Measurements from ENCODE around the gene LTK. TPM values are rescaled to one million over a fixed set of nuclear protein-coding genes. Genes with fewer than 3 reads are reported as not detected.

The LTK gene
- polyA plus RNA-seq, 6 donors from 2014 or later: 0.35 TPM; not detected in 5

DNA sequence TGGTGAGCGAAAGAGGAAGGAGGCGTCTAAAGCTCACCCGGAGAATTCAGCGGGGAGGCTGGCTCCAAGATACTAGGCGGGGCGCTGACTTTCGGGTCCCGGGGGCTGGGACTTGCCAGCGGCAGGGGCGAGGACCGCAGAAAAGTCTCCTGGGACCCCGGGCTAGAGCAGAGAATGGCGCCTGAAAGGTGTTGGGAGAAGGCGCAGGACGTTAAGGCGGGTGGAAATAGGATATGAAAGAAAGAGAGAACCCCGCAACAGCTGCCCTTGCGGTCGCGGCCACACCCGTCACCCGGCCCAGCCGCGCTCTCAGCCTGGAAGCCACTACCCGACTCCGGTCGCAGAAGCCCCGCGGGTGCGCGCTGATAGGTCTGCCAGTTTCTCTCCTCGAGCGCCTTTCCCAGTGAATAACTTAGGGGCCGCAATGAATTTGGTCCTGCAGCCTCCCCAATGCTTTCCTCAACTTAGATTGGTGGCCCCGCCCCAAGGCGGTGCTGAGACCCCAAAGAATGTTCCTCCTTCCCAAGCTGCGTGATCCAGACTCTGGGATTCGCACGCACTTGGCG lies 604 bp downstream of the LTK start:
- H3K36me3 Mint-ChIP-seq: peaks cover 0 to 5% of the 10 kb centered on the region in 2 donors

DNA sequence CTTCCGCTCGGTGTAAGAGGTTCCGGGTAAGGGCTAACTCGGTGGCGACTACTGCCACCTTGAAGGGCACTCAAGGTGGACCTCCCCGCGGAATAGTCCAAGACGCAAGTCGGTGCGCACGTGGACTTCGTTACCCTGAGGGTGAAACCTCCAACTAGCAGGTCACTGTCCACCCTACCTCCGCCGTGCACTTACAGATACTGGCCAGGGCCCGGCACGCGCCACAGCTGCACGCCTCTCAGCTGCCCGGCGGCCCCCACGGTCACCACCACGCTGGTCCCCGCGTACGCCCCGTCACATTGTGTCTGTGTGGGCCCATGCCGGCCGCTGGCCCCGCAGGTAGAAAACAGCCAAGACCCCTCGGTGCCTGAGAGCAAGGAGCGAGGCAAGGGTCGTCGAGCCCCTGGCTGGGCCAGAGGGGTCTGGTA lies 1.1 kb downstream of the LTK start:
- peaks cover 8 to 22% (median 16%) of the 10 kb centered on the region in 3 donors for H3K27me3 Mint-ChIP-seq
- H3K4me3 Mint-ChIP-seq: peak overlapping the region; percentile 89 to 94 (median 91)
- peaks cover 0 to 5% of the 10 kb centered on the region in 2 donors for H3K36me3 Mint-ChIP-seq
- DNase-seq: no peak
- H3K9me3 Mint-ChIP-seq: no peaks in the 10 kb centered on the region
- peak overlapping the region in 2 of 6 donors; percentile 41 to 83 for H3K27ac Mint-ChIP-seq
- H3K4me1 Mint-ChIP-seq: peaks cover 16 to 32% (median 27%) of the 10 kb centered on the region in 3 donors
- ATAC-seq (ENCODE audit: low read depth in 2 of 2): no peak

More for the DNA sequence above, 604 bp downstream of the LTK start:
- ATAC-seq (ENCODE audit: low read depth in 2 of 2) (peak; percentile 74 to 75), DNase-seq (peak; percentile 63)
- Mint-ChIP-seq H3K9me3 (no peaks in the 10 kb centered on the region), H3K27me3 (peaks cover 8 to 22% (median 16%) of the 10 kb centered on the region in 3 donors), H3K27ac (peak overlapping the region in 3 of 6 donors; percentile 11 to 83 (median 41)), H3K4me3 (peak overlapping the region; percentile 89 to 94 (median 91)), H3K4me1 (peaks cover 17 to 32% (median 27%) of the 10 kb centered on the region in 3 donors)

DNA sequence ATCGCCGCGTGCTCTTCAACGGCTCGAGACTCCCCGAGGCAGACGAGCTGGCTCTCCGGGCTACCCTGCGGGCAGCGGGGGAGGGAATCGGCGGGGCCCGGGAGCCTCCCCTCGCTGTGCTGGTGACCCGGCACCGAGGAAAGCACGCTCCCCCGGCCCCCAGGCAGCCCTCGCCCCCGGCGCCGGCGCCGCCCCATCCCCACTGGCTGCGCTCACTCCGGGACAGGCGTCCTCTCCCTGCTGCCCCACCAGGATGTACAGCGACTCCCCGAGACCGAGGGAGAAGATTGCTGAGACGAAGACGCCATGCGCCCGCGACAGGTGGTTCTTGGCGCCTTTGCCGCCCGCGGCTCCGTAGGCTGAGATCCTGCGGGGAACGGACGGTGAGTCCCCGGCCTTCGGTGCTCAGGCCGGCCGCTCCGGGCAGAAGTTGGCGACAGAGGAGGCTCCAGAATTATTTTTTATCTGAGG lies 1.7 kb downstream of the LTK start:
- ATAC-seq (ENCODE audit: low read depth in 2 of 2): no peak
- Mint-ChIP-seq H3K36me3 (peaks cover 0 to 3% of the 10 kb centered on the region in 2 donors), H3K27me3 (peaks cover 8 to 22% (median 16%) of the 10 kb centered on the region in 3 donors), H3K27ac (peak overlapping the region in 1 of 6 donors; percentile 22), H3K4me1 (peaks cover 16 to 32% (median 27%) of the 10 kb centered on the region in 3 donors), H3K9me3 (no peaks in the 10 kb centered on the region), H3K4me3 (peak overlapping the region in 7 of 8 donors; percentile 89 to 94 (median 91))
- no peak for DNase-seq

DNA sequence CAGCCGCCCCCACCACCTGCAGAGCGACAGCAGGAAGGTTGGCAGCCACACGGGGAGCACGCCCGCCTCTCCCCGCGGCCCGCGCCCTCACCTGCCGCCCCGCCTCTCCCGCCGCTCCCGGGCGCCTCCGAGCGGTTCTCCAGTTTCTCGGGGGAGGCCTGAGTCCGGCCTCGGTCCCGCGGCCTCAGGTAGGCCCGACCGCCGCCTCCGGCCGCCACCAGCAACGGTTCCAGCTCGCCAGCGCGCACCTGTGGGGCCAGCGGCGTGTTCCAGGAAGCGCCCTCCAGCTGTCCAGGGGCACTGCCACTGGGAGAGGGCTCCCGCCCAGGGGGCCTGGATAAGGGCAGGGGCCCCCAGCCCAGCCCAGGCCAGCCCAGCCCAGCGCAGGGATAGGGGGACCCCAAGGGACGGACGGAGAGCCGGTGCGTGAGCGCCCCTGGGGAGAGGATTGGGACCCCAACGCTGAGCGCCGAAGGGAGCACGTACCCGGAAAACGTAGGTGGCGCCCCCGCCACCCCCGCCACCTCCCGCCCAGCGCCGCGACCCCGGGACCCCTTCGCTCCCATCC lies 2.2 kb downstream of the LTK start:
- no peak overlapping the region for H3K27ac Mint-ChIP-seq
- ATAC-seq (ENCODE audit: low read depth in 2 of 2) (no peak), DNase-seq (no peak)
- H3K27me3 Mint-ChIP-seq: peaks cover 8 to 22% (median 16%) of the 10 kb centered on the region in 3 donors
- H3K36me3 Mint-ChIP-seq: no peaks in the 10 kb centered on the region
- peak overlapping the region in 2 of 8 donors; percentile 93 for H3K4me3 Mint-ChIP-seq
- H3K4me1 Mint-ChIP-seq: peaks cover 16 to 28% (median 27%) of the 10 kb centered on the region in 3 donors
- no peaks in the 10 kb centered on the region for H3K9me3 Mint-ChIP-seq

DNA sequence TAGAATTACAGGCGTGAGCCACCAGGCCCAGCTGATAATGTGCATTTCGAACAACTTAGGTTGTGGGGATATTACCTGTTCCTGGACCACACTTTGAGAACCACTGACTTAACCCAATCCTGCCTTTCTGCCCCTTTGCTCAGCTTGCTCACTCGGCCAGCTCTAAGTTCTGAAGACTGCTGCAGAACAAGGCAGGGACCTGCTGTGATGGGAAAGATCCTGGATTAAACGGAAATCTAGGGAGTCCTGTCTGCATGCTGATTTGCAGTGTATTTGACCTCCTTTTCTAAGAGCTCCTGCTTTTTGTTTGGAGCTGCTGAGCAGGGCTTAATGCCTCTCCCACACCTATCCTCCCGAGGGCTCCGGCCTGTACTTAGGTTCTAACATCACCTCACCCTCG lies 2.9 kb downstream of the LTK start:
- DNase-seq (no peak), ATAC-seq (ENCODE audit: low read depth in 2 of 2) (no peak)
- Mint-ChIP-seq H3K27me3 (peaks cover 8 to 22% (median 16%) of the 10 kb centered on the region in 3 donors), H3K9me3 (no peaks in the 10 kb centered on the region), H3K4me3 (peak overlapping the region in 4 of 8 donors; percentile 9 to 62 (median 46)), H3K27ac (no peak overlapping the region), H3K36me3 (no peaks in the 10 kb centered on the region), H3K4me1 (peaks cover 16 to 28% (median 27%) of the 10 kb centered on the region in 3 donors)

DNA sequence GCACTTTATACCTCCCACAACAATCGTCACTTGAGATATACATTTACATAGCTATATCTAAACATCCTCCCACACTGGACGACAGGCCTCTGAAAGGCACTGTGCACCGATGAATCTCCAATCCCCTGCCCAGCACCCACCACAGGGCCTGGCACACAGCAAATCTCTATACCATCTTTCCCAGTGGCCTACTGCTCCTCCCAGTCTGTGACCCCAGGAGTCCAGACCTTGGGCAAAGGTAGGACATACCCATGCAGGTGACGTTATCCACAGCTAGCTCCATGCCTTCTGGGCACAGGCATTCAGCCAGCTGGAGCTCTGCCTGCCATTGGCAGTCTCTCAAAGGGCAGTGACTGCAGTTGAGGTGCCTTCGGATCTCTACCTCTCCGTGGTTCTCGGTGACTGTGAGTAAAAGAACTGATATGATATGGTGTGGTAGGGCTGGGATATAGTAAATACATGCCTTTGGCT lies 5.8 kb downstream of the LTK start:
- no peaks in the 10 kb centered on the region for H3K9me3 Mint-ChIP-seq
- peaks cover 11 to 20% (median 12%) of the 10 kb centered on the region in 3 donors for H3K4me1 Mint-ChIP-seq
- H3K27me3 Mint-ChIP-seq: peaks cover 3 to 24% (median 7%) of the 10 kb centered on the region in 3 donors
- H3K4me3 Mint-ChIP-seq: no peak overlapping the region
- H3K27ac Mint-ChIP-seq: no peak overlapping the region
- ATAC-seq (ENCODE audit: low read depth in 2 of 2) (no peak), DNase-seq (no peak)
- no peaks in the 10 kb centered on the region for H3K36me3 Mint-ChIP-seq

DNA sequence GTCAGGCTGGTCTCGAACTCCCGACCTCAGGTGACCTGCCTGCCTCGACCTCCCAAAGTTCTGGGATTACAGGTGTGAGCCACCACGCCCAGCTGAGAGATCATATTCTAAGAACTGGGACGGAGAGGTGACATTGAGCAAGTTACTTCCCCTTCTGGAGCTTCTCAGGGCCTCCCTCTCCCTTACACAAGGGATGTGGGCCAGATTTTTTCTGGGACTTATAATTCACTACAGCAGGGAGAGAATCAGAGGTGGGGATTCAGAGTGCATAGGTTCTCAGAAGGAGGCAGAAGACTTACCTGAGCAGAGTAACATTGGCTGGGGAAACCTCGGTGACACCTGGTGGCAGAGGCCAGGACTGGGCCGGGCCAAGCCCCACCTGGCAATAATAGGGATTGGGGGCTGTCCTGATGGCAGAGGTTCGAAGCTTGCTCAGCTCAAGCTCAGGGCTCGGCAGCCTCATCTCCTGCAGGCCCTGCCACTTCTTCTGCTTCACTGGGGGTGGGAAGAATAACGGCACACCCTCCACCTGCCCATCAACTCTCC lies 6.8 kb downstream of the LTK start:
- peak overlapping the region in 1 of 8 donors; percentile 25 for H3K4me3 Mint-ChIP-seq
- H3K9me3 Mint-ChIP-seq: no peaks in the 10 kb centered on the region
- peaks cover 11 to 20% (median 11%) of the 10 kb centered on the region in 3 donors for H3K4me1 Mint-ChIP-seq
- H3K36me3 Mint-ChIP-seq: no peaks in the 10 kb centered on the region
- DNase-seq (no peak), ATAC-seq (ENCODE audit: low read depth in 2 of 2) (no peak)
- no peak overlapping the region for H3K27ac Mint-ChIP-seq
- H3K27me3 Mint-ChIP-seq: peaks cover 0 to 24% (median 0%) of the 10 kb centered on the region in 3 donors

DNA sequence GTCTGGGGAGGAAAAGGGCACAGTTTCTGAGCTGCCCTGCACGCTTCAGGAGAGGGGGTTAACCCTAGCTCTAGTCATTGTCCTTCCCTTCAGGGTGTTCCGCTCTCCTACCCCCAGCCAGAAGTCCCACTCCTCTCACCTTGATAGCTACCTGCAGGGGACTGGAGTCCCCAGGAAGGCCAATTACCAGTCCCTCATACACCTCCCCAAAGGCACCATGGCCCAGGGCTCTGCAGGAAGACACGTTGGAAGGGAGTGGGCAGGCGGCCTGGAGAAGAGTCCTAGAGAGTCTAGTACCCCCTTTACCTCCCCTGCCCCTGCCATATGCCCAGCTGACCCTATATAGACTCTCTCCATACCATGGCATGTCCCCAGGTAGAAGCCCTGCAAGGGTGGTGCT lies 7.9 kb downstream of the LTK start:
- Mint-ChIP-seq H3K4me3 (no peak overlapping the region), H3K27me3 (peaks cover 5 to 34% (median 8%) of the 10 kb centered on the region in 3 donors)

DNA sequence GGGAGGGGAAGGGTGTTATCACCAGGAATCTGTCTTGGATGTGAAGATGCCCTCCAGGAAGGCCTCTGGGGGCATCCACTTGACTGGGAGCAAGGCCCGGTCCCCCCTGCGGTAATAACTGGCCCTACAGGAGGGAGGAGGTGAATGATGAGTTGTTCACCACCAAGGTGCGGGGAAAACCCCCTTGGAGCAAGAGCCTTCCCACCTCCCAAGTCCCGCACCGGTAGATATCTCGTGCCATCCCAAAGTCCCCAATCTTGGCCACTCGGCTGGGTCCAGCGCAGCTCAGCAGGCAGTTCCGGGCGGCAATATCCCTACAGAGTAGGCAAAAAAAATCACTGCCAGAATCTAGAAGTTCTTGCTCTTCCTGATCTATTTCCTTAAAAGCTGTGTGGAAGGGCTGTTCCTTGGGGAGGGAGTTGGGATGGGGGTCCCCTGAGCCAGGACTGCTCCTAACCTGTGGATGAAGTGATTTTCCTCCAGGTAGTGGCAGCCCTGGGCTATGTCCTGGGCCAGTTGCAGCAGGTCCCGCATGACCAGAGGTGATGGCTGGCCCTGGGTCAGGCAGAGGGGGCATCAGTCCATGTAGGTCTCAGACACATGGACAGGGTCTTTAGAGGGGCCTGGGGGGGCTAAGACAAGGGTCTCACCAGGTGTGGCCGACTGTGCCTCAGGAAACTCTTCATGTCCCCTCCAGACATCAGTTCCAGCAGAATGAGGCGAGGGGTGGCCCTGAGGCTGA lies 8.7 kb downstream of the LTK start:
- peak overlapping the region in 1 of 8 donors; percentile 7 for H3K4me3 Mint-ChIP-seq

More for the DNA sequence above, 7.9 kb downstream of the LTK start:
- Mint-ChIP-seq H3K36me3 (no peaks in the 10 kb centered on the region), H3K9me3 (no peaks in the 10 kb centered on the region), H3K4me1 (peaks cover 19 to 29% (median 20%) of the 10 kb centered on the region in 3 donors), H3K27ac (peak overlapping the region in 1 of 6 donors; percentile 80)
- DNase-seq (no peak), ATAC-seq (ENCODE audit: low read depth in 2 of 2) (no peak)

DNA sequence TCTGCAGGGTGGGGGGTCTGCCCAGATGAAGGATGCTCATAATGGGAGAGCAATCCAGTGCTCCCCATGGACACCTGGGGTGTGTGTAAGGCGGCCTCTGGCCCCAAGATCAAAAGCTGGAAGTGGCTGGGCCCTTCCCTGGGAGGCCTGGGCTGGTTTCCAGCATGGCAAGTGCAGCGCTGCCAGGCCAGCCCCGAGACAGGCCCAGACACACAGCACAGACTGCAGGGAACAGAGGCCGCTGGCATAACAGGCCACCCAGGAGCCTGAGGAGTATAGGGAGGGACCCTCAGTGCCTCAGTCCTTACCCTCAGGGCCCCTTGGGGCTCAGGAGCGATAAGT lies 10.0 kb downstream of the LTK start:
- Mint-ChIP-seq H3K9me3 (no peaks in the 10 kb centered on the region), H3K4me3 (peak overlapping the region; percentile 63 to 89 (median 81)), H3K27ac (no peak overlapping the region), H3K4me1 (peaks cover 29 to 40% (median 30%) of the 10 kb centered on the region in 3 donors), H3K36me3 (no peaks in the 10 kb centered on the region), H3K27me3 (peaks cover 21 to 53% (median 23%) of the 10 kb centered on the region in 3 donors)
- DNase-seq: no peak
- no peak for ATAC-seq (ENCODE audit: low read depth in 2 of 2)

More for the DNA sequence above, 8.7 kb downstream of the LTK start:
- Mint-ChIP-seq H3K4me1 (peaks cover 20 to 29% (median 25%) of the 10 kb centered on the region in 3 donors), H3K27ac (peak overlapping the region in 1 of 6 donors; percentile 60), H3K9me3 (no peaks in the 10 kb centered on the region), H3K36me3 (no peaks in the 10 kb centered on the region), H3K27me3 (peaks cover 8 to 41% (median 10%) of the 10 kb centered on the region in 3 donors)
- DNase-seq (no peak), ATAC-seq (ENCODE audit: low read depth in 2 of 2) (no peak)

DNA sequence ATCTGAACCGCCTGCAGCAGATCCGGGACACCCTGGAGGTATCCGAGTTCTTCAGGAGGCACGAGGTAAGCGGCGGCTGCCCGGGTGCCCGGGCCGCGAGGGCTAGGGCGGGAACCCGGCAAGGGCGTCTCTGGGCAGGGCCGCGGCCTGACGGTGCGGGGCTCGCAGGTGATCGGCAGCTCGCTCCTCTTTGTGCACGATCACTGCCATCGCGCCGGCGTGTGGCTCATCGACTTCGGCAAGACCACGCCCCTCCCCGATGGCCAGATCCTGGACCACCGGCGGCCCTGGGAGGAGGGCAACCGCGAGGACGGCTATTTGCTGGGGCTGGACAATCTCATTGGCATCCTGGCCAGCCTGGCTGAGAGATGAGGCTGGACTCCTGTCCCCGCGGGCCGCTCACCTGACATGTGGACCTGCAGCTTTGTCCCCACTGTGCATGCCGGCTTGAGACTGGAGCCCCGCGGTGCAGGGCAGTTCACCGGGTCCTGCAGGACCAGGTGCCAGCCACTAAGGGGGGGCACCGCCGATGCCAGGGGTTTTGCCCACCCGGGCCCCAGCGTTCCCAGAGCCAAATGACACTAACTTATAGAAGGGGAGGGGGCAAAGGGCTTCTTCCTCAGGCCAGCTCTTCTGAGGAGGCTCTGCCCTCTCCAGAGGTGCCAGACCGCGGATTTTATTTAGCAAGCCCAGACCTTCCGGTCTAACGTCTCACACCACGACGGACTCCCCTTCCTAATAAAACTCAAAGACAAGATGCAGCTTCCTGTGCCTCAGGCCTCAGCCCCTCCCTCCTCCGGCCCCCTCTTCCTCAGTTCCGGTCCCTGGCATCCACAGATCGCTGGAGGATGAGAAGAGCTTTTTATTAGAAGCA lies 10.6 kb downstream of the LTK start:
- ATAC-seq (ENCODE audit: low read depth in 2 of 2) (peak; percentile 5 to 7), DNase-seq (no peak)
- H3K36me3 Mint-ChIP-seq: no peaks in the 10 kb centered on the region
- H3K4me1 Mint-ChIP-seq: peaks cover 30 to 41% (median 30%) of the 10 kb centered on the region in 3 donors
- peak overlapping the region; percentile 78 to 91 (median 83) for H3K4me3 Mint-ChIP-seq
- H3K27me3 Mint-ChIP-seq: peaks cover 27 to 59% (median 27%) of the 10 kb centered on the region in 3 donors
- peak overlapping the region in 1 of 6 donors; percentile 27 for H3K27ac Mint-ChIP-seq
- H3K9me3 Mint-ChIP-seq: no peaks in the 10 kb centered on the region
